Astrocyte (in vitro differentiated cells and primary cell): ENCODE measurements around the gene ANKRD33B.

Source experiments
- EZH2 ChIP-seq: IDR thresholded peaks from 2 replicates; pipeline ENCODE4 v1.6.1; 2012; ENCODE audit warnings: mild to moderate bottlenecking, low read length, inconsistent platforms; ENCODE audit not compliant: insufficient read depth
- TF ChIP-seq, protein P1 (sequence below): IDR thresholded peaks from 2 replicates; pipeline ENCODE4 v1.5.1; 2011; ENCODE audit warnings: low read depth, mild to moderate bottlenecking, inconsistent platforms, low read length, moderate library complexity; ENCODE audit not compliant: insufficient read depth

DNA sequence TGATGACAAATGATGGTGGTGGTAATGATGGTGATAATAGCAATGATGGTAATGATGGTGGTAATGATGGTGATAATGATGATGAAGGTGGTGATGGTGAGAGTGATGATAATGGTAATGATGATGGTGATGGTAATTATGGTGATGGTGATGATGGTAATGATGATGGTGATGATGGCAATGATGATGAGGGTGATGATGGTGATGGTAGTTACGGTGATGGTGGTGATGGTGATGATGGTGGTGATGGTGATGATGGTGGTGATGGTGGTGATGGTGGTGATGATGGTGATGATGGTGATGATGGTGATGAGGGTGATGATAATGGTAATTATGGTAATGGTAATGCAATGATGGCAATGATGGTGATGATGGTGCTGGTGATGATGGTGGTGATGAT, 106.1 kb downstream of the ANKRD33B start:
- TF ChIP-seq, protein P1, sequence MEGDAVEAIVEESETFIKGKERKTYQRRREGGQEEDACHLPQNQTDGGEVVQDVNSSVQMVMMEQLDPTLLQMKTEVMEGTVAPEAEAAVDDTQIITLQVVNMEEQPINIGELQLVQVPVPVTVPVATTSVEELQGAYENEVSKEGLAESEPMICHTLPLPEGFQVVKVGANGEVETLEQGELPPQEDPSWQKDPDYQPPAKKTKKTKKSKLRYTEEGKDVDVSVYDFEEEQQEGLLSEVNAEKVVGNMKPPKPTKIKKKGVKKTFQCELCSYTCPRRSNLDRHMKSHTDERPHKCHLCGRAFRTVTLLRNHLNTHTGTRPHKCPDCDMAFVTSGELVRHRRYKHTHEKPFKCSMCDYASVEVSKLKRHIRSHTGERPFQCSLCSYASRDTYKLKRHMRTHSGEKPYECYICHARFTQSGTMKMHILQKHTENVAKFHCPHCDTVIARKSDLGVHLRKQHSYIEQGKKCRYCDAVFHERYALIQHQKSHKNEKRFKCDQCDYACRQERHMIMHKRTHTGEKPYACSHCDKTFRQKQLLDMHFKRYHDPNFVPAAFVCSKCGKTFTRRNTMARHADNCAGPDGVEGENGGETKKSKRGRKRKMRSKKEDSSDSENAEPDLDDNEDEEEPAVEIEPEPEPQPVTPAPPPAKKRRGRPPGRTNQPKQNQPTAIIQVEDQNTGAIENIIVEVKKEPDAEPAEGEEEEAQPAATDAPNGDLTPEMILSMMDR, result no peak
- TF ChIP-seq EZH2, result no peak
